Inflammatory macrophage treated with lipopolysaccharide for 1 hour (primary cell): ENCODE measurements around the gene TK1.
"Not testable (repeated sequence)": the region's sequence is repeated elsewhere in the genome, so short reads cannot be mapped to it uniquely, and the experiment has no call there.

Source experiments
- DNase-seq, 2 donors: peaks; one replicate each; pipeline ENCODE4 v3.0.0-alpha.2; 2020 to 2022

TK1 gene

DNA sequence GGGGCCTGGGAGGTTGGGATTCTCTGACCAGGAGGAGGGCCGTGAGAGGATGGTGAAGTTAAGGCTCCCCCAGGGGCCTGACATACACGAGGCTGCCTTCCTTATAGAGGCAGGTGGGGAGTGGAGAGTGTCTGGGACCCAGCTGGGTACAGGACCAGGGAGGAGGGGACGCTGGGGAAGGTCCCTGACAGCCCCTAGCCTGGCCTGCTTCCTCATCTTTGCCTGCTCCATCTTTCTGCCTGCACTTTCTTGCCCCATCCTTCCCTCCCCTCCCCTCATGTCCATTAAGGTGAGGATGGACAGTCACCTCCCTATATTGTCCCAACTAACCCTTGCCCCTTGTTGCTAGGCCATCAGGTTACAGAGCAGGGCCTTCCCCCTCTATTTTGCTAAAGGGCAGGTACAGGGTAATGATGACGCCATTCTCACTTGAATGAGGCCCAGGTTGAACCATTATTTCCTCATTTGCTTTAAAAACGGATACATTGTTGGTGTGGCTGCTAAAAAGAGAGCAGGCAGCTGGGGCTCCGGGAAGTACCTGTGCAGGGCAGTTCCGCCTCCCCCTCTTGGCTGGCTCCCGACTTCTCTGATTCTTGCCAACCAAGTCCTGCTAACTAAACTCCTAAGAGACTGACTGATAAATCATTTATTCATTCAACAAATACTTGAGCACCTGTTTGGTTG lies 39.4 kb downstream of the TK1 start:
- no peak for DNase-seq

DNA sequence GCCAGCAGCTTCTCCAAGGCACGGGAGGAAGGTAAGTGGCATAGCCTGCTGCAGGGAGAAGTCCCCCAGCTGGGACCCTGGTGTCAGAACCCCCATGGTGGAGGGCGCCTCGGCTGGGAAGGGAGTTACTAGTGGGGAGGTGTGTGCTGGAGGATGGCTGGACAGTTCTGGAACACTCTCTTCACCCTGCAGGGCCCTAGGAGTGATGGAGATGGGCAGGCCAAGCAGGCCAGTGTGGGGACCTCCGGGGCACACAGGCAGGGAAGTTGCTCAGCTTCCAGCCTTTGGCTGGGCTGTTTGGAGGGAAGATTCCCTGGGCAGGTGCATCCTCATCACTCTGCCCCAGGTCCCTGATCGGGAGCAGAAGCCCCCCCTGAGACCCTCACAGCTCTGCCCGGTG lies 40.0 kb downstream of the TK1 start:
- DNase-seq: no peak

DNA sequence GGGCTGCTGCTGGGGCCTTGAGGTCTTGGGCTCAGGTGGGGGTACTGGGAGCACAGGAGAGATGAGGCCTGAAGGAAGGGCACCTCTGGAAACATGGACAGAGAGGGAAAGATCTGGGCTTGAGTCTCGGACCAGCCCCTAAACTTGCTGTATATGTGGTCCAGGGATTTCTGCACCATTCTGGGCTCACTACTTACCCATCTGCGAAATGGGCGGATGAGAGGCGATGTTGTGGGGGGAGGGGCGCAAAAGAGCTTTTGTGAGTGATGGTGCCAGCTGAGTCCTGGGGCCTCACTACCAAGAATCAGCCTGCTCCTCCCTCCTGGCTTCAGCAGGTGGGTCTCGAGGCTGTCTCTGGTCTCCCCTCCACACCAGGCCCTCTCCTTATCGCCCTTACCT lies 40.4 kb downstream of the TK1 start:
- DNase-seq: no peak

DNA sequence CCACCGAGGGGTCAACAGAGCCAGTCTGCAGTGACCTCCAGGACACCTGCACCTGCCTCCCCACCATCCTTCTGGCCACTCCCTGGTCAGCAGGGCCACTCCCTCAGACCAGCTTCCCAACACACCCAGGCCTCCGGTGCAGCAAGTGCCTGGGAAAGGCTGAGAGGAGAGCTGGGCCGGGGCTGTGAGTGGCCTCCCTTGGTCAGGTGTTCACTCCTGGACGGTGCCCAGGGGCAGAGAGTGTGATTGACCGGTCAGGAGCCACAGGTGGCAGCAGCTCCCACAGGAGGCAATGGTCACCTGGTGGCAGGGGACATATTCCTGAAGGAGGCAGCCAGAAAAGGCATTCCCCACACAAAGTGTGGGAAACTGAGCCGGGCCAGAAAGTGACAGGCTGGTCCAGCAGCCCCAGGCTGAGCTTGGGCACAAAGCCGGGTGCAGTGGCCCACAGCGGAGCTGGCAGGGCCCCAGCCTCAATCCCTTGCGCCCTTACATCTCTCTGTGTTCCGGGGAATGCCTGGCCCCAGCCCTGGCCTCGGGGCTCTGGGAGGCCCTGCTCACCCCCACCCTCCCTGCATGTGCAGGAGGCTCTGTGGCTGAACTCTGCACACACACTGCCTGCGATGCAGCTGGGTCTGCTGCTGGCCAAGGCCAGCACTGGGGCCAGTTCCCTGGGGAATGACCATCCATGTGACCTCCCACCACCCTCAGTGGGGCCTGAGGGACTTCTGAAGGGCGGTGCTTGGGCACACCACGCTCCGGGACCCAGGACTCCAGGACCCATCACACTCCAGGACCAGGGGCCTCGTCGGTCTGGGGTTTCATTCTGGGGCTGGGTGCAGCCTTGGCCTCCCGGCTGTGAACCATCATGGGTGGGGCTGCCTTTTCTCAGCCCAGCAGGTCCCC lies 41.9 kb downstream of the TK1 start:
- DNase-seq: no peak

DNA sequence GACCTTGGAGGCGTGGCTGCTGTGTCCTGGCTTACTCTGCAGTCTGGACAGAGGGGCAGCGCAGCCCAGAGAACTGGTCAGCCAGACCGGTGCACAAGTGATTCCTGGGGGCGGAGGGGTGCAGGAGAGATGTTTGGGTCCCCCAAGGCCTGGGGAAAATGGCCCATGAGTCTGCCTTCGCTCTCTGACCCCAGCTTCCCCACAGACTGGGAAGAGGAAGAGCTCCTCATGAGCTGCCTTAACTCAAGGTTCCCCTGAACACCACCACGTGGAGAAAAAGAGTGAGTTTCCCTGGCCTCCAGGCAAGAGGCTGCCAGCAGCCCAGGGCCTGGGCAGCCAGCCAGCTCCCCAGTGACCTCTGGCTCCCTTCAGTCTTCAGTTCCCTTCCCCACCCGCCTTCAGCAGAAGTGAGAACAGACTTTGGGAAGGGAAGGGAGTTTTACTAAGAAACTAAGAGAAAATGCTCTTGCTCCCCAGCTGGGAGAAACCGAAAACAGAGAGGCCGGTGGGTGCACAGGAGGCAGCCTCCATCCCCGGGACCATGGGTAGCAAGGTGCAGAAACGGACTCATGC lies 42.6 kb downstream of the TK1 start:
- DNase-seq: peak; percentile 91 to 97

DNA sequence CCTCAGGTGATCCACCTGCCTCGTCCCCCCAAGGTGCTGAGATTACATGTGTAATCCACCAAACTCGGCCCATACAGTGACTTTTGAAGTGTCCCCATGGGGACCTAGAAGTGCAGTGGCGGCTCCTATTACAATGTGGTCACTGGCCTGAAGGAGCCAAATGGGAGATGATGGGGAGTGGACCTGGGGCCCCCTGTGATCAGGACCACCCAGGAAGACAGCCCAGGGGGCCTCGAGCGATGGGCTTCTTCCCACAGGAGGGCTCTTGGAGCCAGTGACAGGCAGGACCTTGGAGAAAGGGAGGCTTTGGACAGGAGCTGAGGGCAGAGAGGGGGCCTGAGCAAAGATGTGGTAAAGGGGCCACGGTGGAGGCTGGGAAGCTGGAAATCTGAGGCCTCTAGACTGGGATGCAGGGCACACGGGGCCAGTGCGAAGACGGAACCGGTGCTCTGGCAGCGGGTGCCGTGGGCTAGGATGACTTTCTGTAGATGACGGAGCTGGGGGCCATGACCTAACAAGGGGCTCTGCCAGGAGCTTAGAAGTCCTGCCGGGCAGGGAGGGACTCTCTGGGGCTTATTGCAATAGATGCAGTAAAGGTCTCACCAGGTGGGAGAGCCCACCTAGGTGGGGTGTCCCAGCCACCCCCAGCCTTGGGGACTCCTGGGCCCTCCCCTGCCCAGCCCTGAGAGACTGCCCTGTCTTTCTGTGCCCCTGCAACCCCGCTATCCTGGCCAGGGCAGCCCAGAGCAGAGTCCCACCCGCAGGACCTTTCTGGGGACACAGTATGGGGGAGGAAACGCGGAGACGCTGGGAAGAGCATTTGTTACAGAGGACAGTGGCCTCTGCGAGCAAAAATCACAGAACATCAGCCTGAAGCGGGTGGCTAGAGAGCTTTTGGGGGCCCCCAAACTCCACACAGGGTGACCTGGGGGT lies 43.4 kb downstream of the TK1 start:
- no peak for DNase-seq

DNA sequence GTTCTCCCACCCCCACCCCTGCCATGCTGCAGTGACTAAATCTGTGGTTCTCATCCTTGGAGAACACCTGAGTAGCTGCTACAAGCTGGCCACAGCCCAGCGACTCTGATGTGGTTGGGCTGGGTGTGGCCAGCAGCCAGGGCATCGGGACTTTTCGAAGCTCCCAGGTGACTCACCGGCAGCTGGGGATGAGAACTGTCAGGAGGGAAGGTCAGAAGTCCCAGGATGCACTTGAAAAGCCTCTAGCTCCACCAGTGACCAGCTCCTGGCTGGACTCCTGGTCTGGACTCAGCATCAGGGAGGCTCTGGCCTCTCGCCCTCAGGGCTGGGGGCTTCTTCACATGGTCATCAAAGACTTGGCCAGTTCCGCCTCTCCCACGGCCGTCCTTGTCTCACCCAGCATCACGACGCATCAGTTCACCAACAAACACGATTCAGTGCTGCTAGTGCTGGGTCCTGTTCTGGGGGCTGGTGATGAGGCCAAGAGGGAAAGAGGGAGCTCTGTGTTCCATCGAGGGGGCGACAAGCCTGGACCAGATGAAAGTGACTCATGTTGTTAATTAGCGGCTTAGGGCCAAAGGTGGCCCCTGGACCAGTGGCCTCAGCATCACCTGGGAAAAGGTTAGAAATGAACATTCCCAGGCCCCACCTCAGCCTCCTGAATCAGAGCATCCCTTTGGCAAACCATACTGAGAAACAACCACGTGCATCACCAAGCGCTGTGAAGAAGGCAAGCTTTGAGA lies 44.6 kb downstream of the TK1 start:
- DNase-seq: peak in 1 of 2 donors; percentile 44

DNA sequence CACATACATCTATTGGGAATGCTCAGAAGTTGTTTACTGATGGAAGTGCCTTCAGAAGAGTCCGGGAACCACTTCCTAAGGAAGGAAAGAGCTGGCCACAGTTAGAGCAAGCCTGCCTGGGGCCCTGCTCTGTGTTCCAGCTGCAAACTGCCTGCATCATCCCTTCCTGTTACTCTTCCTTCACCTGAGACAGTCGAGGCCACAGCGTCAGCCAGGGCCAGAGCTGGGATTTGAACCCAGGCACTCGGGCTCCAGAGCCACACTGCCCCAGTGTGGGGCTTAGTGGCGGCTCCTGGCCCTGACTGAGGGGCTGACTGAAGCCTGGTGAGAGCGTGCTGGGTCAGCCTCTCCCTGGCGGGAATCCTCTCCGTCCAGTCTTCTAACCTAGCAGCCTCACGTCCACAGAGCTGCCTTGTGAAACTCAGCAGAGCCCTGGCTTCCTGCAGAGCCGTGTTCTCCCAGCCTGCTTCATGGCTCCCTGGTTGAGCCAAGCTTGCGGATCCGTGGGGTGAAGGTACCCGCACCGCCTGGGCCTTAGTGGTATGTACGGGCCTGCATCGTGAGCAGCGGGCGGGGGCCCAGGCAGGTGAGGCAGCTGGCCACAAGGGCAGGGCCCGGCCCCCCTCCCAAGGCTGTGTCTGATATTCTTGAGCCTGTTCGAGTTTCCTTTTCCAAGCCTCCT lies 45.3 kb downstream of the TK1 start:
- DNase-seq: no peak

DNA sequence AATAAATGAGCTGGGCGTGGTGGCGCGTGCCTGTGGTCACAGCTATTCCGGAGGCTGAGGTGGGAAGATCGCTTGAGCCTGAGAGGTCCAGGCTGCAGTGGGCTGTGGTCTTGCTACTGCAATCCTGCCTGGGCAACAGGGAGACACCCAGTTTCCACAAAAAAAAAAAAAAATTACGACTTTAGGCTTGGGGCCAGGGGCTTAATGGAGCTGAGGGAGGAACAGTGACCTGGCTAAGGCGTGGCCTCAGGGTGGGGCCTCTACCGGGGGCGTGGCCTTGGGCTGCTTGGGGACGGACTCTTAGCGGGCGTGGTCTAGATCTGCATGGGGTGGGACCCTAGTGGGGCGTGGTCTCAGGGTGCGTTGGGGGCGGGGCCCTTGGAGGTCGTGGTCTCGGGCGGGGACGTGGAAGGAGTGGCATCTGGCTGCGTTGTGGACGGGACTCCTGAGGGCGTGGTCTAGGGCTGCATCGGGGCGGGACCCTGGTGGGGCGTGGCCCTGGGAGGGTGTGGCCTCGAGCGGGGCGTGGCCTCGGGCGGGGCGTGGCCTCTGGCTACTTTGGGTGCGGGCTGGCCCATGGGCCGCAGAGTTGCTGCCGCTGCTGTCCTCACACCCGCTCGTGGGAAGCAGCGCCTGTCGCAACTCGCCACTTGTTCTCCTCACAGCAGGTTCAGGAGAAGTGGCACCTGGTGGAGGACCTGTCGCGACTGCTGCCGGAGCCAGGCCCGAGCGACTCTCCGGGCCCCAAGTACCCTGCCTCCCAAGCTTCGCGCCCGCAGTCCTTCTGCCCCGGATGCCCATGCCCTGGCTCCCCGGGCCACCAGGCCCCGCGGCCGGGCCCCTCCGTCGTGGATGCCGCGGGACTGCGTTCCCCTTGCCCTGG lies 46.4 kb downstream of the TK1 start:
- peak; percentile 94 to 97 for DNase-seq

DNA sequence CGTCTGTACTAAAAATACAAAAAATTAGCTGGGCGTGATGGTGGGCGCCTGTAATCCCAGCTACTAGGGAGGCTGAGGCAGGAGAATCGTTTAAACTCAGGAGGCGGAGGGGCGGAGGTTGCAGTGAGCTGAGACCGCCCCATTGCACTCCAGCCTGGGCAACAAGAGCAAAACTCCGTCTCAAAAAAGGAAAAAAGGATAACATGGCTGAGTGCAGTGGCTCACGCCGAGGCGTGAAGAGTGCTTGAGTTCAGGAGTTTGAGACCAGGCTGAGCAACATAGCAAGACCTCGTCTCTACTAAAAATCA lies 47.0 kb downstream of the TK1 start:
- DNase-seq: not testable (repeated sequence)

DNA sequence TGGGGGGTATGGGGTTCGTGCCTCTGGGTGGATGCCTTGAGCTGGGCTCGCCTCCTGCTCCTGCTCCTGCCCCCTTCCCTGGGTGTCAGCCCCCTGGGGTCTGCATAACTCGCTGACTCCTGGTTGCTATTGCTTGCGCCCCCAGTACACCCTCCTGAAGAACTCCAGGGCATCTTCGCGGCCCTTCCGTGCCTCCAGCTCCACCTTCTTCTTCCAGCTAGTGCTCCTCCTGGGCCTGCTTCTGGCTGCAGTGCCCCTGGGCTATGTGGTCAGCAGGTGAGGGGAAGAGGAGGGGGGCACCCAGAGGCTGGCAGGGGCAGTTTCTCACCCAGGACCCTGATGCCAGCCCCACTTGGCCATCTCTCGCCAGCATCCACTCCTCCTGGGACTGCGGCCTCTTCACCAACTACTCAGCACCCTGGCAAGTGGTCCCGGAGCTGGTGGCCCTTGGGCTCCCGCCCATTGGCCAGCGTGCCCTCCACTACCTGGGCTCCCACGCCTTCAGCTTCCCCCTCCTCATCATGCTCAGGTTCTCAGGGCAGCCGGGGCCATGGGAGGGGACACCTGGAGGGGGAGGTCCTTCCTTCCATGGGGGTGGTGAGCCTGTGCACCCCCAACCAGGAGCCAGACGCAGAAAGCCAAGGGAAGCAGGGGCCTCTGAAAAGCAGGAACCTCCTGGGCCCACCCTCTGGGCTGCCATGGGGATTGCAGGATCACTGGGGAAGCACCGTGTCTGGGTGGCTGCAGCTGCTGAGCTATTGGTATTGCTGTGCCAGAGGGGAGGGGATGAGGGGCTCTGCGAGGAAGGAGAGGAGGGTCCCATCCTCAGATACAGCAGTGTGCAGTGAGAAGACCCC lies 48.4 kb downstream of the TK1 start:
- DNase-seq: peak in 1 of 2 donors; percentile 46

DNA sequence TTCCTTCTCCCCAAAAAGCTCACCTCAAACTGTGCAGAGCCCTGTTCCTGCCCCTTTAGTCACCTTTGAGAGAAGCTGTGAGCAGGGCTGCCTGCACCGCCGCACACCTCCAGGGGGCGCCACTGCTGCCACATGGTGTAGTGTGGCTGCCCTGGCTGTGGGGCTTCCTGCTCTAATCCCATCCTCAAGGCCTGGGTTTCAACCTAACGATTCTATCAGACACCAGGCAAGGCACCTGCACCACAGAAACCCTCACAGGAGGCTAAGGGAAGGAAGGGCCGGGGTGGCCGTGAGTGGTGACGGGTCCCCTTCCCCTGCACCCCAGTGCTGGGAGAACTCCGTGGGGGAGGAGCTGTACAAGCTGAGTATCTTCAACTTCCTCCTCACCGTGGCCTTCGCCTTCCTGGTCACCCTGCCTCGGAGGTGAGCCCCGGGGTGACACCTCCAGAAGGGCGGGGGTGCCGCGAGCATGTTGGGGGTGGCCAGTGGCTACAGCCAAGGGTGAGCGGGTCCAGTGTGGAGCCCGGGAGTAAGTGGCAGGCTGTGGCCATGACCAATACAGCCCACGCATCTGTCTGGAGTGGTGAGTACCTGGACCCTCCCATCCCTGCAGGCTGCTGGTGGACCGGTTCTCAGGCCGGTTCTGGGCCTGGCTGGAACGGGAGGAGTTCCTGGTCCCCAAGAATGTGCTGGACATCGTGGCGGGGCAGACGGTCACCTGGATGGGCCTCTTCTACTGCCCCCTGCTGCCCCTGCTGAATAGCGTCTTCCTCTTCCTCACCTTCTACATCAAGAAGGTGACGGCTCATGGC lies 49.3 kb downstream of the TK1 start:
- DNase-seq: no peak

DNA sequence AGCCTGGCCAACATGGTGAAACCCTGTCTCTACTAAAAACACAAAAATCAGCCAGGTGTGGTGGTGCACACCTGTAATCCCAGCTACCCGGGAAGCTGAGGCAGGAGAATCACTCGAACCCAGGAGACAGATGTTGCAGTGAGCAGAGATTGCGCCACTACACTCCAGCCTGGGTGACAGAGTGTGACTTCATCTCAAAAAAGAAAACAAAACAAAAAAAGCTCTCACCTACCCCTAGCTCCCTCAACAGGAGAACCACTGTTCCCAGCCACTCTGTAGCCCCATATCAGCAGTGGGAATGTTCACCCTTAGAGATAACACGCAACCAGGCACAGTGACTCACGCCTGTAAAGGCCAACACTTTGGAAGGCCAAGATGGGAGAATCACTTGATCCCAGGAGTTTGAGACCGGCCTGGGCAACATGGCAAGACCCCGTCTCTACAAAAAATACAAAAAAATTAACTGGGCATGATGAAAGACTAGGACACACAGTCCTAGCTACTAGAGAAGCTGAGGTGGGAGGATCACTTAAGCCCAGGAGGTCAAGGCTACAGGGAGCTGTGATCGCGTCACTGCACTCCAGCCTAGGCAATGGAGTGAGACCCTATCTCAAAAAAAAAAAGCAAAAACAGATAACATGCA lies 50.9 kb downstream of the TK1 start:
- DNase-seq: no peak

DNA sequence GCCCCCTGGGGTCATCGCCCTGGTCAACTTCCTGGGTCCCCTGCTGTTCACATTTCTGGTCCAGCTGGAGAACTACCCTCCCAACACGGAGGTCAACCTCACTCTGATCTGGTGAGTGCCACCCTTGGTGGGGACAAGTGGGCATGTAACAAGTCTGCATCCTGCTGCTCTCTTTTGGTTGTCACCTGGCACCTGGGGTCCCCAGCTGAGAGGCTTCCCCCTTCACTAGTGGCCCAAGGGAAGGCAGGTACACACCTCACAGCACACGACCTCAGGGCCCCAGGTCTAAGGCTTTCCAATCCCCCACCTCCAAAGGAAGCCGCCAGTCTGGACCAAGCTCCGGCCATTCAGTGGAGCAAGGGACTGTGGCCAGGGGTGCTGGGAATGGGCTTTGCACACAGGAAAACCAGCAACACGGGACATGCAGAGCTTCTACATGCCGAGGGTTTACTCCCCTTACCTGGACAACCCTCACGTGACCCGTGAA lies 51.9 kb downstream of the TK1 start:
- DNase-seq: no peak

DNA sequence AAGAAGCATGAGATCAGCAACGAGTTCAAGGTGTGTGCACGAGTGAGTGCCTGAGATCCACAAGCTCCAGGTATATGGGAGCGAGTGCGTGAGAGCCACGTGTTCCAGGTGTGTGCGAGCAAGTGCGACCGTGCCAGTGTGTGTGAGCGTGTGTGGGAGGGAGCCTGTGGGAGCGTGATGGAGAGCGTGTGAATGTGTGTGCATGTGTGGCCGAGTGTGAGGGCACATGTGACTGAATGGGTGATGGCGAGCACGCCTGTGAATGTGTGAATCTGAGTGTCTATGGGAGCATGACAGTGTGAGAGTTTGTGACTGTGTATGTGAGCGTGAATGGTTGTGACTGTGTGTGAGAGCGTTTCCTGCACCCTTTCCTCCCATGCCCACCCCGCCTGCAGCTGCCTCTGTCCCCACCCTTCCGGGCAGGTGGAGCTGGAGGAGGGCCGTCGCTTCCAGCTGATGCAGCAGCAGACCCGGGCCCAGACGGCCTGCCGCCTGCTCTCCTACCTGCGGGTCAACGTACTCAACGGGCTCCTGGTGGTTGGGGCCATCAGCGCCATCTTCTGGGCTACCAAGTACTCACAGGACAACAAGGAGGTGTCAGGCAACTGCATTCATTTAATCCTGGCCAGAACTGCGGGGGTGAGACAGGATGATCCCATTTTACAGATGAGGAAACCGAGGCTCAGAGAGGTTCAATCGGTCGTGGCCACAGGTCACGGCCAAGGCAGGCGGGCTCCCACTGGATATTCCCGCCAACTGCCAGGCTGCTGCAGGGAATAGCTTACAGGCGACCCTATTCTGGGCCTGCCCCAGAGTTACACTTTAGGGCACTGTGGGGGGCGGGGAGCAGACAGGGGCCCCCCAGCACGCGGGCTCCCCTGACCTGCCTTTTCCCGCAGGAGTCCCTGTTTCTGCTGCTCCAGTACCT lies 52.6 kb downstream of the TK1 start:
- DNase-seq: peak; percentile 21 to 47

DNA sequence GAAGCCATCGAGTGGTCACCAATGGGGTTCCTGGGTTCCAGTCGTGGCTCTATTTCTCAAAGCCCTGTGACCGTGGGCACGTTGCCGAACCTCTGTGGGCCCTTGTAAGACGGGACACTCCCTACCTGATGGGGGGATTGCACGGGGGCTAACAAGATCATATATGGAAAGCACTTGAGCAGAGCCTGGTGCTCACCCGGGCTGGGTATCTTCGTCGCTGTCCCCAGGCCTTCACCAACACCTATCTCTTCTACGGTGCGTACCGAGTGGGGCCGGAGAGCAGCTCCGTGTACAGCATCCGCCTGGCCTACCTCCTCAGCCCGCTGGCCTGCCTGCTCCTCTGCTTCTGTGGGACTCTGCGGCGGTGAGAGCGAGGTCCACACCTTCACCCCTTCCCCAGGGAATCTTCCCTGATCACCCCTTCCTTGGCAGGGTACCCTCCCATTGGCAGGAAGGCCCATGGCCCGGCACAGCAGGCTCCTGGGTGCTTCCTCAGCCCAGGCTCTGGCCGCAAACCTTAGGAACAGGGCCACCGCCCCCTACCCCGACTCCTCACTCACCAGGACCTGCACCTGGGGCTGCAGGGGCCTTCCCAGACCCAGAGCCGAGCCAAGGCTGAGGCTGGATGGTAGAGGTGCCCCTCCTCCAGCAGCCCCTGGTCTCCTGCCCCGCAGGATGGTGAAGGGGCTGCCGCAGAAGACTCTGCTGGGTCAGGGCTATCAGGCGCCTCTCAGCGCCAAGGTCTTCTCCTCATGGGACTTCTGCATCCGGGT lies 53.5 kb downstream of the TK1 start:
- DNase-seq: no peak
